Fibroblast of the conjunctiva (primary cell): ENCODE measurements around the gene CRACR2A.

ENCODE experiments used
- DNase-seq: peaks from one replicate; pipeline ENCODE4 v3.0.0-alpha.2; 2010; ENCODE audit warnings: low read depth

The CRACR2A gene

GRCh38 chr12:3595721-3596120 is 157.2 kb downstream of the CRACR2A start:
- no peak for DNase-seq

DNA sequence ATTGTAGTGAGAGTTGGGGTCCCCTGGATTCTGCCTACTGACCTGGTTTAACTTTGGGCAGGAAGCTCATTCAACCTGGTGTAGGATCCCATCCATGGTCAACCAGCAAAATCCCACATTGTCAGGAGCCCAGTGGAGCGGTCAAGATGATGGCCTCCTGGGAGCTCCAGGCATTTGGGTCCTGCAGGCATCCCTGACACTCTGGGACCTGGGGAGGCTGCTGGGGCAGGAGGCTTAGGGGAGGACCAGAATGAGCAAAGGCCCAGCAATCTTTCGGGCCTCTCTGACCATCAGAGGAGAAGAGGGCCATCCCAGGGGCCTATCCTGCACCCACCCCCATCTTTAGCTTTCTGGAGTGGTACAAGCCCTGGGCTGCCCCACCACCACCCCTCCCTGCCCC is 157.9 kb downstream of the CRACR2A start:
- DNase-seq: no peak

DNA sequence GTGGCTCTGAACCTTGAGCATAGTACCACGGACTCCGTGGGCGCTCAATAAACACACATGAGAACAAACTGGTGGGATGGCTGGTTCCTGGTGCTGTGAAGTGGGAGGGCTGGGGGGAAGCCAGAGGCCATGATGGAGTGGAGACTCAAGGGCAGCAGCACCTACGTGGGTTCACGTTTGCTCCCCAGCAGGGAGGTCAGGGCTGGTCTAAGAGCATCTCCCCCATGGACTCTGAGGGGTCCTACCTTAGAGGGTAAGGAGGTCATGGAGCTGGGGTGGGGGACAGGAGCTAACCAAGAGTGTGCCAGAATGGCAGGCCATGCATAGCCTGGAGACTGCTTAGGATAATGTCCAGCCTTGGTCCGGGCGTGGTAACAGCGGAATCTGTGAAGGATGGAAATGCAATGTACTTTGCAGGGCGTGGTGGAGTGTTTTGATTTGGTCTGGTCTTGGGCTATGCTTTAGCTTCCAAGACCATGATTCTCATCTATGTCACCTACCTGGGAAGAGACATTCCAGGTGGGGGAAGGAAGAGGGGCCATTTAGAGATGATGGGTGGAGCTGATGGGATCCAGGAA is 158.9 kb downstream of the CRACR2A start:
- no peak for DNase-seq

- DNase-seq: no peak
These were observed 159.9 kb downstream of the CRACR2A start for GRCh38 chr12:3592856-3593625.

- DNase-seq: no peak
These were observed 163.2 kb downstream of the CRACR2A start for GRCh38 chr12:3589745-3590144.

DNA sequence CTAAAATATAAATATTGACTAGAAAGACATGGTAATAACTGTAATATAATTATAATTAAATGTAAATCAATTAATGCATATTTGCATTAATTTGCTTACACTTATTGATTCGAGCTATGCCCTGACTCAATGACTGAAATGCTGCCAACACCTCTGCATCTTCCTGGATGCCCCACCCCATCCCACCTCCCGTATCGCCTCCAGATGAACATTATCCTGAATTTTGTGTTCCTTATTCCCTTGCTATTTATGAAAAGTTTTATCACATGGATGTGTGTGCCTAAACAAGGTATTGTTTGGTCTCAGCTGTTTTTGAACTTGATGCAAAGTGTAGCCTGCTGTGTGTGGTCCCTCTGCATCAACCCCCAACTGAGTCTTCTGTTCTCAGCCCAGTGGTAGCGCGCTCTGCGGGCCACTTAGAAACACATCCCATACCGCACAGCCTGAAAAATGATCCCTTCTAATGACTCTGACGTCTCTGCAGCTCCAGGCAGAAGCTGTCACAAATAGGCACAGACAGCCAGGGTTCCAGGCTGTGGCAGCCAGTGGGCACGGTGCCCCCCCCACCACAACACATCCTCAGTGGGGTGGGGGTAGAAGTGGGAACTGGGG is 165.4 kb downstream of the CRACR2A start:
- DNase-seq: no peak

GRCh38 chr12:3583656-3584334 is 169.1 kb downstream of the CRACR2A start:
- no peak for DNase-seq

GRCh38 chr12:3580094-3580749 is 172.7 kb downstream of the CRACR2A start:
- no peak for DNase-seq

DNA sequence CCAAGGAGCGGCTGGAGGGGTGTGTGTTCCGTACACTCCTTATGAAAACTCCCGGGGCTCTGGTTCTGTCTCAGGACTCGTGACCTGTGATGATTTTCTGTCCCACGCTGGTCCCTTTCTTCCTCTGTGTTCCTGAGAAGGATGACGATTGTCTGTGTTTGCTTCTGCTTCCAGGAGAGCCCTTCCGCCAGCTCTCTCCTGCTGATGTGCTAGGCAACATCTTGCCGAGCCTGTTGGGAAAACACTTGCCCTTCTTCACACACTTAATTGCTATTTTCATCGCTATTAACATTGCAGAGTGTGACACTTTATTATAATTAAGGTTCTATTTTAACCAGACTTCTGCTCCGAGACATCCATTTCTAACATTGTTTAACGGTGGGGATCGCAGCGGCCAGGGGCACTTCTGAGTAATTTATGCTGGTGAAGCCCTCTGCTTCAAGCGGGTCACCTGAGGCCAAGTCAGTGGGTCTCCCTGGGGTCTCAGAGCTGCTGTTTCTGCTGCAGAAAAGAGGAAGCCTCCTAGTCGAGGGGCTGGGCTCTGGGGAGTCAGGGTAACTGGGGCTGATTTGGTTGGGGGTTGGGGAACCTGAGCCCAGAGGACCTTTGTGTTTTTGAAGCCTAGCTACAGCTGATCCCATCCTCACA is 173.3 kb downstream of the CRACR2A start:
- DNase-seq: no peak

DNA sequence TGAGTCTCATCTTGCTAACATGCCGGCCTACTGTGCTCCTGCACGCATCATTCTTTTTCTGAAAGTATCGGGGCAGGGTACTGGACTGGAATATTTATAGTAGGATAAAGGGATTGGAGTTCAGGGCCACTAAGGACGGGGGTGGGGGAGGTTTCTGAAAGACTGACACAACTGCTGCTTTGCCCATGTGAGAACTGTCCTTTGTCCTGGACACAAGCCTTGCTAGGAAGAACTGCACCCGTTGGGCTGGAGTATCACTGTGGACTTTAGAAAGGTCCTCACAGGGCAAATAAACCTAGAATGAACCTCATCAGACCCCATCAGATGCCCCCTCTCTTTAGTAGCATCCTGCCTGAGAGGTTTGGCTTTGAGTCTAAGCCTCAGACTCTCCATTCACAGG is 174.4 kb downstream of the CRACR2A start:
- no peak for DNase-seq

DNA sequence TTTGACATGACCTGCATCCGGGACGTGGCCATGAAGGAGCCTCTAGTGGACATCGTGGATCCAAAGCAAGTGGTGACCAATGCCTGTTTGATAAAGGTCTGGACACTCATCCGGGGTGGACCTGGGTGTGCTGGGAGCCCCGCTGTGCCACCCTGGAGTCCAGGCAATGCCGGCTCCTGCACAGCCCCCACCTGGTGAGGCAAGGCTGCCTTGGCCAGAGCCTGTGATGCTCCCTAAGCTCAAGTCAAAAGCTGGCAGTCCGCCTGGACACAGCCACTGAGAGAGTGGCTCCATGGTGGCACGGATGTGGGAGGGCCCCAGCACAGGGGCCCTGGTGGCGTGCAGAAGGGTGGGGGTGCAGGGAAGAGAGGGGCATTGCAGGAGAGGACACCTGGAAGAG is 176.0 kb downstream of the CRACR2A start:
- DNase-seq: no peak

- DNase-seq: no peak
These were observed 177.9 kb downstream of the CRACR2A start for GRCh38 chr12:3574986-3575385.

DNA sequence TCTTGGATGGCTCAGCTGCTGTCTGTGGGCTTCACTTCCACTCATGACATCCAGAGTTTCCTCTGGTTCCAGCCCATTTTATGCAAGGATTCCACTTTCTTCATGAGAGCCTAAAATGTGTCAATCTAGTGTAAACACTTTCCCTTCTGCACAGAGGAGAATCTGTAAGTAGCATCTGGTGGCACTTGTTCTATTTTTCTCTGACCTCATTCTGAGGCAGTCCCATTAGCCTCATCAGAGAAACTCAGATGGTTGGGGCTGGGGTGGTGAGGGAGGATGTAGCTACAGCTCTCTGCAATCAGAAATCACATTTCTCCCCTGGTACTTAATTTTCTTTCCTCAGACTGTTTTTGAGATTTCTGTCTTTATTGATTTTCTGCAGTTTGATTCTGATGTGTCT is 180.3 kb downstream of the CRACR2A start:
- DNase-seq: no peak

- DNase-seq: no peak
These were observed 181.2 kb downstream of the CRACR2A start for GRCh38 chr12:3571724-3572123.

- DNase-seq: no peak
These were observed 181.6 kb downstream of the CRACR2A start for GRCh38 chr12:3571323-3571722.

GRCh38 chr12:3568695-3569094 is 184.2 kb downstream of the CRACR2A start:
- DNase-seq: no peak

GRCh38 chr12:3565985-3566384 is 186.9 kb downstream of the CRACR2A start:
- no peak for DNase-seq
